K562 (cell line): Measurements from ENCODE around the gene CD9. TPM values are rescaled to one million over a fixed set of nuclear protein-coding genes. Genes with fewer than 3 reads are reported as not detected.
"Not testable (repeated sequence)": the region's sequence is repeated elsewhere in the genome, so short reads cannot be mapped to it uniquely, and the experiment has no call there.

ENCODE experiments used
- ATAC-seq: fragments of 200-7000 bp; cut with Tn5 transposase; 3 replicates; pipeline ENCODE4 v1.9.1; 2020; ENCODE audit warnings: moderate library complexity
- BruUV-seq: library from RNA; stranded (reverse); fragments of 400-500 nt; replicated peaks from 2 replicates; lab custom pipeline; 2021; lab: Mats Ljungman, UMichigan
- CTCF ChIA-PET: fragments of 300-600 bp; formaldehyde crosslinking; extraction: SDS; loops from one replicate; lab custom pipeline; 2021; ENCODE audit warnings: low intra/inter-chr PET ratio; lab: Yijun Ruan, JAX
- POLR2A ChIA-PET: fragments of 300-600, 350-650 bp; sonication (Branson Sonifier 250); formaldehyde crosslinking; extraction: SDS; loops from one replicate; lab custom pipeline; 2021; ENCODE audit warnings: antibody characterized with exemption, inconsistent platforms; lab: Yijun Ruan, JAX
- DNase-seq, 4 experiments: peaks; one replicate each; pipeline versions ENCODE4 v3.0.0 to v3.0.0-alpha.2; 2011 to 2018; ENCODE audit warnings: low spot score in 3 of 4, mixed read lengths in 3 of 4; ENCODE audit errors: extremely low read depth in 1 of 4
- FAIRE-seq: peaks from 2 replicates; lab custom pipeline; 2011; peaks lifted over from hg19 to GRCh38; lab: Jason Lieb, UNC
- H2AFZ ChIP-seq: 2 replicates; pipeline ENCODE4 v1.6.0; 2011; ENCODE audit warnings: low read depth, low read length, control low read depth, inconsistent platforms
- H3K27ac ChIP-seq: fragments of 200-600 bp; 3 replicates; pipeline ENCODE4 v1.8.0; 2011; ENCODE audit warnings: low read depth, mild to moderate bottlenecking, control low read depth, inconsistent platforms, low read length, moderate library complexity, mixed read lengths; ENCODE audit errors: extremely low read depth
- H3K27me3 ChIP-seq, 2 experiments: fragments of 300-600 bp in 1 of 2; 2 replicates in 1 of 2; 3 replicates in 1 of 2; pipeline versions ENCODE4 v1.6.0 to v1.8.0; 2011; ENCODE audit warnings: inconsistent platforms in 2 of 2, low read length in 2 of 2, mild to moderate bottlenecking in 1 of 2, mixed read lengths in 1 of 2, moderate library complexity in 1 of 2; ENCODE audit not compliant: control insufficient read depth in 2 of 2, insufficient read depth in 2 of 2
- H3K36me3 ChIP-seq: fragments of 300-600 bp; 3 replicates; pipeline ENCODE4 v1.8.0; 2011; ENCODE audit warnings: mild to moderate bottlenecking, low read length, inconsistent platforms; ENCODE audit not compliant: control insufficient read depth, insufficient read depth
- H3K4me1 ChIP-seq, 2 experiments: fragments of 200-600 bp in 1 of 2; replicated peaks in 1 of 2; 2 replicates in 1 of 2; 3 replicates in 1 of 2; pipeline versions ENCODE4 v1.5.1 to v1.8.0; 2011; ENCODE audit warnings: inconsistent platforms in 2 of 2, low read length in 2 of 2, mild to moderate bottlenecking in 1 of 2, mixed read lengths in 1 of 2, moderate library complexity in 1 of 2; ENCODE audit not compliant: control insufficient read depth in 2 of 2, insufficient read depth in 2 of 2
- H3K4me2 ChIP-seq: 2 replicates; pipeline ENCODE4 v1.6.1; 2011; ENCODE audit warnings: low read length, control low read depth, inconsistent platforms, mixed read lengths; ENCODE audit not compliant: insufficient read depth
- H3K4me3 ChIP-seq: fragments of 200-600 bp; sonication (generic), shearing (Covaris generic); 2 replicates; pipeline ENCODE4 v1.5.1; 2016; ENCODE audit warnings: control low read depth, inconsistent platforms
- H3K79me2 ChIP-seq: fragments of 200-600 bp; 3 replicates; pipeline ENCODE4 v1.8.0; 2011; ENCODE audit warnings: low read length, inconsistent platforms; ENCODE audit not compliant: control insufficient read depth, insufficient read depth
- H3K9ac ChIP-seq, 2 experiments: 2 replicates each; pipeline versions ENCODE4 v1.6.0 to v1.6.1; 2011; ENCODE audit warnings: low read depth in 2 of 2, low read length in 2 of 2, control low read depth in 1 of 2, inconsistent platforms in 1 of 2, mild to moderate bottlenecking in 1 of 2, mixed read lengths in 1 of 2; ENCODE audit not compliant: insufficient read depth in 1 of 2
- H3K9me1 ChIP-seq: one replicate; pipeline ENCODE4 v1.6.0; 2011; ENCODE audit warnings: inconsistent platforms, mild to moderate bottlenecking, low read length, moderate library complexity; ENCODE audit not compliant: control insufficient read depth, insufficient read depth
- H3K9me3 ChIP-seq: replicated peaks from 2 replicates; pipeline ENCODE4 v1.5.1; 2011; ENCODE audit warnings: low read depth, low read length, inconsistent platforms; ENCODE audit not compliant: control insufficient read depth, insufficient read depth
- H4K20me1 ChIP-seq: replicated peaks from 2 replicates; pipeline ENCODE4 v1.6.1; 2011; ENCODE audit warnings: low read length, inconsistent platforms, mixed read lengths; ENCODE audit not compliant: control insufficient read depth, insufficient read depth
- MTA3 ChIP-seq: fragments of 450-650 bp; formaldehyde crosslinking; IDR thresholded peaks from 2 replicates; pipeline ENCODE4 v1.6.1; 2017; ENCODE audit warnings: mild to moderate bottlenecking, borderline replicate concordance
- NFYB ChIP-seq: IDR thresholded peaks from 2 replicates; pipeline ENCODE4 v1.6.1; 2011; ENCODE audit warnings: mild to moderate bottlenecking, moderate library complexity; ENCODE audit not compliant: insufficient read length; ENCODE audit errors: extremely low read depth
- PML ChIP-seq: IDR thresholded peaks from 2 replicates; pipeline ENCODE4 v1.6.1; 2012; ENCODE audit warnings: low read length, inconsistent platforms
- POLR2A ChIP-seq: fragments of 450-650 bp; conservative IDR thresholded peaks from 2 replicates; pipeline ENCODE4 v1.6.1; 2016
- POLR2G ChIP-seq: fragments of 200-400 bp; formaldehyde crosslinking; IDR thresholded peaks from 2 replicates; pipeline ENCODE4 v1.6.1; 2017; ENCODE audit warnings: low read depth, mild to moderate bottlenecking, antibody characterized with exemption, low read length, moderate library complexity
- POLR2H ChIP-seq: IDR thresholded peaks from 2 replicates; pipeline ENCODE4 v1.6.1; 2016; ENCODE audit warnings: missing genetic modification characterization, low read depth, mild to moderate bottlenecking, control low read depth, missing compliant biosample characterization, moderate library complexity
- RBFOX2 ChIP-seq: fragments of 200-400 bp; formaldehyde crosslinking; IDR thresholded peaks from 2 replicates; pipeline ENCODE4 v1.6.1; 2017; ENCODE audit warnings: low read depth, mild to moderate bottlenecking, low read length, moderate library complexity
- SREBF1 ChIP-seq: fragments of 150-350 bp; IDR thresholded peaks from 2 replicates; pipeline ENCODE4 v1.6.1; 2014; ENCODE audit warnings: antibody characterized with exemption, low read depth, low read length, borderline replicate concordance
- SUPT5H ChIP-seq: fragments of 450-650 bp; IDR thresholded peaks from 2 replicates; pipeline ENCODE4 v1.6.1; 2016
- THRAP3 ChIP-seq: fragments of 450-650 bp; IDR thresholded peaks from 2 replicates; pipeline ENCODE4 v1.6.1; 2016; ENCODE audit warnings: mild to moderate bottlenecking, inconsistent platforms, borderline replicate concordance
- WGBS: fragments of 100-300 bp; shearing (Covaris generic); methylation state at CpG from one replicate; pipeline ENCODE4 v1.1.6; 2016; ENCODE audit warnings: low coverage, mixed read lengths; ENCODE audit not compliant: insufficient coverage; ENCODE audit errors: missing lambda C conversion rate; 5-methylcytosine and 5-hydroxymethylcytosine counted together
- in situ Hi-C: fragments of 300-500 bp; cut with MboI; formaldehyde crosslinking; loops from 4 replicates; pipeline ENCODE4 v1.15.0; 2018; ENCODE audit warnings: inconsistent platforms, mixed read lengths
- intact Hi-C: fragments of 100-400 bp; cut with micrococcal nuclease; formaldehyde crosslinking; loops from 2 replicates; pipeline ENCODE4 v1.14.2; 2022
- polyA plus RNA-seq, 8 experiments: library from polyadenylated mRNA; depleted of rRNA in 4 of 8; stranded (reverse) in 5 of 8; unstranded in 3 of 8; fragments of >200 nt; fragmentation: Nextera tagmentation in 2 of 8; fragmentation: Illumina TruSeq in 1 of 8; extraction: Ambion mirVana in 2 of 8; extraction: Trizol in 1 of 8; gene quantifications; 2 replicates each; pipeline versions ENCODE4 v1.2.1 to v1.2.3, GENCODE V29; 2011 to 2014; ENCODE audit warnings: inconsistent platforms in 1 of 8, missing spikeins in 1 of 8
- total RNA-seq, 7 experiments: library from RNA; depleted of rRNA in 6 of 7; stranded (reverse); fragments of >200 nt in 6 of 7; fragmentation: Illumina TruSeq in 2 of 7; extraction: Trizol in 2 of 7; gene quantifications; 2 replicates each; pipeline versions ENCODE4 v1.2.1 to v1.2.3, GENCODE V29; 2011 to 2021; ENCODE audit warnings: low replicate concordance in 1 of 7
- TF ChIP-seq, protein P1 (sequence below), 2 experiments: fragments of 450-650 bp; IDR thresholded peaks; 2 replicates each; pipeline ENCODE4 v1.6.1; 2016

CD9 gene
- total and polyA plus RNA-seq, 9 of the 15 experiments (the other 6 are each of a cell fraction or from before 2014, with no cell fraction given), result 0.43 to 5.6 (median 0.62) TPM

DNA sequence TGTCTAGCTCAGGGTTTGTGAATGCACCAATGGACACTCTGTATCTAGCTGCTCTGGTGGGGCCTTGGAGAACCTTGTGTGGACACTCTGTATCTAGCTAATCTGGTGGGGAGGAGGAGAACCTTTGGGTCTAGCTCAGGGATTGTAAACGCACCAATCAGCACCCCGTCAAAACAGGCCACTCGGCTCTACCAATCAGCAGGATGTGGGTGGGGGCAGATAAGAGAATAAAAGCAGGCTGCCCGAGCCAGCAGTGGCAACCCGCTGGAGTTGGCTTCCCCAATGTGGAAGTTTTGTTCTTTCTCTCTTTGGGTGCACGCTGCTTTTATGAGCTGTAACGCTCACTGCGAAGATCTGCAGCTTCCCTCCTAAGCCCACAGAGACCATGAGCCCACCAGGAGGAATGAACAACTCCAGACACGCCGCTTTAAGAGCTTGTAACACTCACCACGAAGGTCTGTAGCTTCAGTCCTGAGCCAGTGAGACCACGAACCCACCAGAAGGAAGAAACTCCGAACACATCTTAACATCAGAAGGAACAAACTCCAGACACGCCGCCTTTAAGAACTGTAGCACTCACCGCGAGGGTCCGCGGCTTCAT, 40.1 kb upstream of the CD9 start:
- TF ChIP-seq MTA3 (peak; percentile 80; the same call in 1 of the 2 replicates), SREBF1 (peak; percentile 95), POLR2H (tag) (peak; percentile 74), PML (0 out of 2 replicates have a peak, but pooled peaks have one; percentile 42), POLR2A (peak; percentile 85), NFYB (peak; percentile 65), RBFOX2 (peak; percentile 50; the same call in 1 of the 2 replicates), POLR2G (peak; percentile 33; the same call in 1 of the 2 replicates), SUPT5H (peak; percentile 65), THRAP3 (0 out of 2 replicates have a peak, but pooled peaks have one; percentile 22)
- TF ChIP-seq, protein P1, sequence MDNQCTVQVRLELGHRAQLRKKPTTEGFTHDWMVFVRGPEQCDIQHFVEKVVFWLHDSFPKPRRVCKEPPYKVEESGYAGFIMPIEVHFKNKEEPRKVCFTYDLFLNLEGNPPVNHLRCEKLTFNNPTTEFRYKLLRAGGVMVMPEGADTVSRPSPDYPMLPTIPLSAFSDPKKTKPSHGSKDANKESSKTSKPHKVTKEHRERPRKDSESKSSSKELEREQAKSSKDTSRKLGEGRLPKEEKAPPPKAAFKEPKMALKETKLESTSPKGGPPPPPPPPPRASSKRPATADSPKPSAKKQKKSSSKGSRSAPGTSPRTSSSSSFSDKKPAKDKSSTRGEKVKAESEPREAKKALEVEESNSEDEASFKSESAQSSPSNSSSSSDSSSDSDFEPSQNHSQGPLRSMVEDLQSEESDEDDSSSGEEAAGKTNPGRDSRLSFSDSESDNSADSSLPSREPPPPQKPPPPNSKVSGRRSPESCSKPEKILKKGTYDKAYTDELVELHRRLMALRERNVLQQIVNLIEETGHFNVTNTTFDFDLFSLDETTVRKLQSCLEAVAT (IDR thresholded peaks at IDR 0.05), result peak in 1 of 2 experiments; percentile 29; a peak in 1 of 4 replicates
- CTCF ChIA-PET, H2AFZ ChIP-seq, H3K4me3 ChIP-seq, in situ Hi-C loops, H3K9me1 ChIP-seq, H3K9me3 ChIP-seq, BruUV-seq, intact Hi-C loops, H3K27ac ChIP-seq, H3K27me3 ChIP-seq, ATAC-seq, H3K9ac ChIP-seq, H3K36me3 ChIP-seq, H3K79me2 ChIP-seq, H3K4me2 ChIP-seq, FAIRE-seq, H4K20me1 ChIP-seq: not testable (repeated sequence)
- peak in 1 of 4 experiments; percentile 13 for DNase-seq
- H3K4me1 ChIP-seq, result peaks cover 0 to 16% of the 10 kb centered on the region in 2 experiments; a peak in 4 of 5 replicates
- POLR2A ChIA-PET, result interaction anchor here (0.8 kb wide), 1 partner anchor 11 kb away, joined by 3 read pairs; no protein-coding TSS in a partner anchor
- 49% methylated on average over 14 of the region's 19 CpGs for WGBS
